Tibial nerve (tissue), 4 donors: ENCODE data around the gene CAMTA1. TPM values are rescaled to one million over a fixed set of nuclear protein-coding genes. Genes with fewer than 3 reads are reported as not detected.

Experiments used
- DNase-seq, 2 donors: peaks; one replicate each; pipeline ENCODE4 v3.0.0-alpha.2; 2019; ENCODE audit warnings: low spot score in 2 of 2
- H3K27ac ChIP-seq, 4 donors: fragments of 200-600 bp; sonication (generic) in 3 of 4; one replicate each; pipeline ENCODE4 v1.5.1; 2017 to 2019; ENCODE audit warnings: mild to moderate bottlenecking in 1 of 4
- H3K27me3 ChIP-seq, 2 donors: fragments of 200-600 bp; sonication (generic) in 1 of 2; one replicate each; pipeline versions ENCODE4 v1.5.1 to v1.6.0; 2017 to 2019
- H3K36me3 ChIP-seq, 3 donors: fragments of 200-600 bp; sonication (generic); one replicate each; pipeline ENCODE4 v1.5.1; 2018 to 2019
- H3K4me1 ChIP-seq, 4 donors: fragments of 200-600 bp; sonication (generic) in 3 of 4; one replicate each; pipeline ENCODE4 v1.5.1; 2017 to 2019
- H3K4me3 ChIP-seq, 4 donors: fragments of 200-600 bp; sonication (generic) in 3 of 4; one replicate each; pipeline ENCODE4 v1.5.1; 2017 to 2019; ENCODE audit warnings: mild to moderate bottlenecking in 1 of 4, moderate library complexity in 1 of 4
- H3K9me3 ChIP-seq, 4 donors: fragments of 200-600 bp; sonication (generic) in 3 of 4; one replicate each; pipeline ENCODE4 v1.5.1; 2017 to 2019
- CTCF ChIP-seq, 5 experiments: fragments of 200-600 bp in 3 of 5; fragments of 450-650 bp in 2 of 5; sonication (generic) in 3 of 5; IDR thresholded peaks; one replicate each; pipeline ENCODE4 v1.5.1; 2016 to 2019; ENCODE audit warnings: antibody characterized with exemption in 5 of 5, mild to moderate bottlenecking in 3 of 5, moderate library complexity in 2 of 5
- EP300 ChIP-seq, 2 donors: sonication (generic); formaldehyde crosslinking; IDR thresholded peaks; one replicate each; pipeline ENCODE4 v1.6.1; 2017; ENCODE audit warnings: antibody characterized with exemption in 2 of 2, mild to moderate bottlenecking in 1 of 2
- POLR2A ChIP-seq, 2 donors: fragments of 450-650 bp; IDR thresholded peaks; one replicate each; pipeline ENCODE4 v1.6.1; 2017; ENCODE audit warnings: antibody characterized with exemption in 2 of 2, mild to moderate bottlenecking in 2 of 2, moderate library complexity in 2 of 2
- WGBS, 2 donors: methylation state at CpG; one replicate each; pipeline ENCODE4 v1.1.5; 2018; 5-methylcytosine and 5-hydroxymethylcytosine counted together
- total RNA-seq, 4 donors: library from RNA; depleted of rRNA; stranded (reverse); fragments of >200 nt; gene quantifications; one replicate each; pipeline ENCODE4 v1.1.0, GENCODE V29; 2016

Gene CAMTA1
- total RNA-seq, 4 donors from 2014 or later: 41.8 to 104 (median 87.2) TPM

- H3K27me3 ChIP-seq: no peaks in the 10 kb centered on the region
- no peaks in the 10 kb centered on the region for H3K4me1 ChIP-seq
- H3K9me3 ChIP-seq: no peaks in the 10 kb centered on the region
- TF ChIP-seq EP300 (IDR thresholded peaks at IDR 0.05) (no peak), POLR2A (IDR thresholded peaks at IDR 0.05) (no peak), CTCF (IDR thresholded peaks at IDR 0.05) (no peak)
- WGBS, 2 donors: 79 to 82% methylated on average over 14 of the region's 14 CpGs
- no peak overlapping the region for H3K4me3 ChIP-seq
- H3K36me3 ChIP-seq: no peaks in the 10 kb centered on the region
- no peak overlapping the region for H3K27ac ChIP-seq
- no peak for DNase-seq
These were observed 227.2 kb downstream of the CAMTA1 start for GRCh38 chr1:7012461-7012924.

- 70 to 75% methylated on average over 18 of the region's 18 CpGs for WGBS, 2 donors
- Histone ChIP-seq H3K9me3 (no peaks in the 10 kb centered on the region), H3K4me1 (no peaks in the 10 kb centered on the region), H3K36me3 (no peaks in the 10 kb centered on the region), H3K4me3 (no peak overlapping the region), H3K27me3 (no peaks in the 10 kb centered on the region), H3K27ac (no peak overlapping the region)
- TF ChIP-seq CTCF (IDR thresholded peaks at IDR 0.05): no peak
- no peak for TF ChIP-seq EP300 (IDR thresholded peaks at IDR 0.05)
- no peak for TF ChIP-seq POLR2A (IDR thresholded peaks at IDR 0.05)
- DNase-seq: no peak
These were observed 228.8 kb downstream of the CAMTA1 start for GRCh38 chr1:7013833-7014639.

GRCh38 chr1:7014640-7014930, 229.3 kb downstream of the CAMTA1 start:
- 49 to 65% methylated on average over 8 of the region's 8 CpGs for WGBS, 2 donors
- Histone ChIP-seq H3K36me3 (no peaks in the 10 kb centered on the region), H3K27ac (no peak overlapping the region), H3K9me3 (no peaks in the 10 kb centered on the region), H3K4me1 (no peaks in the 10 kb centered on the region), H3K27me3 (no peaks in the 10 kb centered on the region), H3K4me3 (no peak overlapping the region)
- no peak for DNase-seq
- TF ChIP-seq CTCF (IDR thresholded peaks at IDR 0.05) (no peak), POLR2A (IDR thresholded peaks at IDR 0.05) (no peak), EP300 (IDR thresholded peaks at IDR 0.05) (no peak)

GRCh38 chr1:7015022-7015421, 229.8 kb downstream of the CAMTA1 start:
- no peak overlapping the region for H3K4me3 ChIP-seq
- no peak for DNase-seq
- 62 to 72% methylated on average over 7 of the region's 7 CpGs for WGBS, 2 donors
- no peaks in the 10 kb centered on the region for H3K4me1 ChIP-seq
- H3K27ac ChIP-seq: no peak overlapping the region
- H3K27me3 ChIP-seq: no peaks in the 10 kb centered on the region
- no peaks in the 10 kb centered on the region for H3K36me3 ChIP-seq
- no peaks in the 10 kb centered on the region for H3K9me3 ChIP-seq
- TF ChIP-seq EP300 (IDR thresholded peaks at IDR 0.05) (no peak), POLR2A (IDR thresholded peaks at IDR 0.05) (no peak), CTCF (IDR thresholded peaks at IDR 0.05) (no peak)

GRCh38 chr1:7018351-7018750, 233.1 kb downstream of the CAMTA1 start:
- WGBS, 2 donors: 85 to 89% methylated on average over 7 of the region's 7 CpGs
- DNase-seq: no peak
- Histone ChIP-seq H3K4me1 (no peaks in the 10 kb centered on the region), H3K9me3 (no peaks in the 10 kb centered on the region), H3K36me3 (no peaks in the 10 kb centered on the region), H3K27me3 (no peaks in the 10 kb centered on the region), H3K4me3 (no peak overlapping the region), H3K27ac (no peak overlapping the region)
- TF ChIP-seq CTCF (IDR thresholded peaks at IDR 0.05): no peak
- TF ChIP-seq POLR2A (IDR thresholded peaks at IDR 0.05): no peak
- no peak for TF ChIP-seq EP300 (IDR thresholded peaks at IDR 0.05)
